SK-N-MC (cell line): ENCODE results near the gene USPL1.

Experiments
- EZH2 ChIP-seq: fragments of 200-600 bp; sonication (generic); IDR thresholded peaks from one replicate; pipeline ENCODE4 v1.6.1; 2017; ENCODE audit warnings: antibody characterized with exemption
- POLR2AphosphoS5 ChIP-seq: IDR thresholded peaks from 2 replicates; pipeline ENCODE4 v1.6.1; 2012; ENCODE audit warnings: mild to moderate bottlenecking, low read depth, low read length, borderline replicate concordance

DNA sequence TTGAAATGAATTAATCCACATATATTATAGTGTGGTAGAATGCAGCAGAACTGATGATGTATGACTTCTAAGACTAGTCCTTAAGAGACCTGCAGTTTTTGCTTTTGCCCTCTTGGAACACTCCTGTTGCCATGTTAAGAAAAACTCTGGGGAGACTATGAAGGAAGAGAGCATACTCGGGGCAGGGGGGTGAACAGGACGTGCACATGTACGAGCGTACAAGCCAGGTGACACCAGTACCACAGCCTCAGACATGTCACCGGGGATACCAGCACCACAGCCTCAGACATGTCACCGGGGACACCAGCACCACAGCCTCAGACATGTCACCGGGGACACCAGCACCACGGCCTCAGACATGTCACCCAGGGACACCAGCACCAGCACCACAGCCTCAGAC is 15.9 kb upstream of the USPL1 start:
- TF ChIP-seq EZH2 (no peak), POLR2AphosphoS5 (no peak)
